ENCODE results near the gene ZNF639.

GRCh38 chr3:179369621-179370020 is 46.8 kb downstream of the ZNF639 start:
- TF ChIP-seq ZNF674 (CRISPR knock-in tag; IDR thresholded peaks at IDR 0.05; ENCODE audit: low read depth) = no peak
- no peak for TF ChIP-seq AFF4 (CRISPR knock-in tag; IDR thresholded peaks at IDR 0.05)
- TF ChIP-seq GABPA (IDR thresholded peaks at IDR 0.05; ENCODE audit: low read depth, low read length) = no peak
- TF ChIP-seq GABPA (CRISPR knock-in tag; IDR thresholded peaks at IDR 0.05; ENCODE audit: low read depth) = no peak
- TF ChIP-seq POLR2AphosphoS5 (IDR thresholded peaks at IDR 0.05; ENCODE audit: low read depth, low read length) = no peak
- no peak for TF ChIP-seq NFE2 (CRISPR knock-in tag; IDR thresholded peaks at IDR 0.05)
- TF ChIP-seq KLF11 (CRISPR knock-in tag; IDR thresholded peaks at IDR 0.05) = no peak
- no peak for TF ChIP-seq RAD51 (IDR thresholded peaks at IDR 0.05; ENCODE audit: borderline replicate concordance)
- TF ChIP-seq ZNF383 (CRISPR knock-in tag; IDR thresholded peaks at IDR 0.05; ENCODE audit: borderline replicate concordance) = no peak
